KMS-11 (cell line): ENCODE measurements around the gene MYLK2.

Experiments used
- H2AFZ ChIP-seq: fragments of 200-600 bp; sonication (generic); 2 replicates; pipeline ENCODE4 v1.6.1; 2016; ENCODE audit warnings: antibody characterized with exemption, mixed run types, low read depth
- H3K27ac ChIP-seq: fragments of 200-600 bp; sonication (generic); 2 replicates; pipeline ENCODE4 v1.6.1; 2016; ENCODE audit warnings: mild to moderate bottlenecking, mixed run types
- H3K27me3 ChIP-seq: fragments of 200-600 bp; sonication (generic); 2 replicates; pipeline ENCODE4 v1.6.1; 2017; ENCODE audit warnings: mild to moderate bottlenecking, low read depth, mixed run types, moderate library complexity; ENCODE audit not compliant: insufficient read depth
- H3K36me3 ChIP-seq: fragments of 200-600 bp; sonication (generic); 2 replicates; pipeline ENCODE4 v1.6.1; 2017; ENCODE audit warnings: mild to moderate bottlenecking, mixed run types; ENCODE audit not compliant: insufficient read depth
- H3K4me1 ChIP-seq: fragments of 200-600 bp; sonication (generic); 2 replicates; pipeline ENCODE4 v1.6.1; 2016; ENCODE audit warnings: mild to moderate bottlenecking, low read depth, mixed run types; ENCODE audit not compliant: poor library complexity, severe bottlenecking
- H3K4me2 ChIP-seq: fragments of 200-600 bp; sonication (generic); 2 replicates; pipeline ENCODE4 v1.7.0; 2016; ENCODE audit warnings: mild to moderate bottlenecking, mixed run types
- H3K4me3 ChIP-seq: fragments of 200-600 bp; sonication (generic); IDR thresholded peaks from 2 replicates; pipeline ENCODE4 v1.6.1; 2017; ENCODE audit warnings: low read depth, low read length, mixed read lengths; ENCODE audit not compliant: insufficient read depth
- H3K79me2 ChIP-seq: fragments of 200-600 bp; sonication (generic); 2 replicates; pipeline ENCODE4 v1.6.1; 2016; ENCODE audit warnings: low read depth, mixed run types; ENCODE audit not compliant: insufficient read depth
- H3K9ac ChIP-seq: fragments of 200-600 bp; sonication (generic); 2 replicates; pipeline ENCODE4 v1.6.1; 2016; ENCODE audit warnings: mild to moderate bottlenecking, mixed run types
- H4K20me1 ChIP-seq: fragments of 200-600 bp; sonication (generic); 2 replicates; pipeline ENCODE4 v1.6.1; 2016; ENCODE audit warnings: mild to moderate bottlenecking, mixed run types; ENCODE audit not compliant: insufficient read depth
- CTCF ChIP-seq: fragments of 200-600 bp; sonication (generic); conservative IDR thresholded peaks from 2 replicates; pipeline ENCODE4 v1.6.1; 2017; ENCODE audit warnings: low read depth, mild to moderate bottlenecking, antibody characterized with exemption, low read length, moderate library complexity, mixed read lengths

Gene MYLK2

GRCh38 chr20:31844737-31845299, 25.7 kb downstream of the MYLK2 start:
- Histone ChIP-seq H3K4me3 (no peak overlapping the region), H3K79me2 (no peaks in the 10 kb centered on the region), H3K9ac (no peak overlapping the region), H3K27ac (no peak overlapping the region), H4K20me1 (no peaks in the 10 kb centered on the region), H3K27me3 (peaks cover 52% of the 10 kb centered on the region), H3K4me1 (peaks cover 20% of the 10 kb centered on the region), H3K36me3 (no peaks in the 10 kb centered on the region), H2AFZ (no peak overlapping the region), H3K4me2 (no peak overlapping the region)
- no peak for TF ChIP-seq CTCF

- TF ChIP-seq CTCF: no peak
- Histone ChIP-seq H3K4me3 (no peak within 1 kb of the TSS), H4K20me1 (no peaks in the 10 kb centered on the region), H3K4me1 (peaks cover 20% of the 10 kb centered on the region), H3K27ac (no peak within 1 kb of the TSS), H3K4me2 (peak within 1 kb of the TSS; percentile 29; the same call in 1 of the 2 replicates), H2AFZ (no peak within 1 kb of the TSS), H3K36me3 (no peaks in the 10 kb centered on the region), H3K9ac (no peak within 1 kb of the TSS), H3K27me3 (peaks cover 54% of the 10 kb centered on the region), H3K79me2 (no peaks in the 10 kb centered on the region)
Observed at GRCh38 chr20:31845300-31845863, 26.2 kb downstream of the MYLK2 start, which contains the start of gene FOXS1. FOXS1 (minus strand) TSS chr20:31845604; CDS start chr20:31845542, 62 bp downstream.

DNA sequence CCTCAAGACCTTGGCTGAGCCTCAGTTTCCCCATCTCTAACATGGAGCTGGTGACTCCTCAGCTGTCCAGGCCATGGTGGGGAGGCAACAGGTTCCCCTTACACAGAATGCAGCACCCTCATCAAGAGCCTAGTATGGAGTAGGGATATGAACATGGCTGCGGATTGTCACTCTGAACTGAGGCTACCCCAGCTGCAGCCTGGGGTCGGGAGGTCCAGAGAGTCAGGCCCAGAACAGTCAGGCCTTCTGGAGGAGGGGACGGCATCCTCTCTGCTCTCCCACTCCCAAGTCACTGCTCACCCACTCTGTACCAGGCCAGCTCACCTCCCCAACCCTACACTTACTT, 27.6 kb downstream of the MYLK2 start:
- no peaks in the 10 kb centered on the region for H3K36me3 ChIP-seq
- TF ChIP-seq CTCF: peak; percentile 48; the same call in 1 of the 2 replicates
- H3K4me3 ChIP-seq: no peak overlapping the region

GRCh38 chr20:31848088-31848999, 29.2 kb downstream of the MYLK2 start:
- H3K4me3 ChIP-seq: no peak overlapping the region

More for the DNA sequence above, 27.6 kb downstream of the MYLK2 start:
- Histone ChIP-seq H4K20me1 (no peaks in the 10 kb centered on the region), H3K4me1 (peaks cover 20% of the 10 kb centered on the region), H3K27ac (no peak overlapping the region), H3K4me2 (peak overlapping the region; percentile 29; the same call in 1 of the 2 replicates), H3K27me3 (peaks cover 67% of the 10 kb centered on the region), H2AFZ (no peak overlapping the region), H3K9ac (no peak overlapping the region), H3K79me2 (no peaks in the 10 kb centered on the region)

More at GRCh38 chr20:31848088-31848999, 29.2 kb downstream of the MYLK2 start:
- no peak for TF ChIP-seq CTCF
- no peak overlapping the region for H2AFZ ChIP-seq
- no peak overlapping the region for H3K9ac ChIP-seq
- peaks cover 63% of the 10 kb centered on the region for H3K27me3 ChIP-seq
- no peaks in the 10 kb centered on the region for H3K36me3 ChIP-seq
- H3K4me1 ChIP-seq: peaks cover 26% of the 10 kb centered on the region
- H3K4me2 ChIP-seq: no peak overlapping the region
- H3K27ac ChIP-seq: no peak overlapping the region
- no peaks in the 10 kb centered on the region for H4K20me1 ChIP-seq
- H3K79me2 ChIP-seq: no peaks in the 10 kb centered on the region
